HFFc6 (cell line): ENCODE measurements around the gene CHTF8. TPM values are rescaled to one million over a fixed set of nuclear protein-coding genes. Genes with fewer than 3 reads are reported as not detected.

Experiments used
- DNase-seq: peaks from one replicate; pipeline ENCODE4 v3.0.0-alpha.2; 2018
- H3K27ac Mint-ChIP-seq: 2 replicates; pipeline ENCODE4 v1.8.0; 2020; ENCODE audit warnings: mild to moderate bottlenecking, mixed read lengths
- H3K27me3 Mint-ChIP-seq: 2 replicates; pipeline ENCODE4 v1.8.0; 2021; ENCODE audit warnings: mild to moderate bottlenecking, moderate library complexity, mixed read lengths; ENCODE audit not compliant: insufficient read depth
- H3K36me3 Mint-ChIP-seq: 2 replicates; pipeline ENCODE4 v1.8.0; 2021; ENCODE audit warnings: low read depth, mixed read lengths
- H3K4me1 Mint-ChIP-seq: 2 replicates; pipeline ENCODE4 v1.8.0; 2020; ENCODE audit warnings: low read depth, mixed read lengths
- H3K4me3 Mint-ChIP-seq: 2 replicates; pipeline ENCODE4 v1.8.0; 2020; ENCODE audit warnings: mild to moderate bottlenecking, moderate library complexity, mixed read lengths
- H3K9me3 Mint-ChIP-seq: 2 replicates; pipeline ENCODE4 v1.8.0; 2020; ENCODE audit warnings: mild to moderate bottlenecking, mixed read lengths
- CTCF ChIP-seq: fragments of 200-600 bp; sonication (generic); IDR thresholded peaks from 2 replicates; pipeline ENCODE4 v1.5.0; 2021; ENCODE audit warnings: antibody characterized with exemption, mild to moderate bottlenecking
- total RNA-seq, 6 experiments: library from RNA; stranded (reverse); fragmentation: NEBNext Ultra II Directional; extraction: Animal tissue kit (Norgen Biotek cat#: 25700); gene quantifications; 2 replicates in 1 of 6; 3 replicates in 5 of 6; pipeline ENCODE4 v1.2.3, GENCODE V29; 2021

Gene CHTF8
- total RNA-seq, 6 experiments from 2014 or later: 103 to 149 (median 125) TPM

- peaks cover 22% of the 10 kb centered on the region for H3K4me1 Mint-ChIP-seq
- H3K27ac Mint-ChIP-seq: no peak overlapping the region
- no peaks in the 10 kb centered on the region for H3K9me3 Mint-ChIP-seq
- DNase-seq: no peak
- TF ChIP-seq CTCF: no peak
- H3K27me3 Mint-ChIP-seq: peaks cover 14% of the 10 kb centered on the region
- peaks cover 5% of the 10 kb centered on the region for H3K36me3 Mint-ChIP-seq
- H3K4me3 Mint-ChIP-seq: peak overlapping the region; percentile 73
These were observed 25.7 kb downstream of the CHTF8 start for GRCh38 chr16:69106491-69107315.

DNA sequence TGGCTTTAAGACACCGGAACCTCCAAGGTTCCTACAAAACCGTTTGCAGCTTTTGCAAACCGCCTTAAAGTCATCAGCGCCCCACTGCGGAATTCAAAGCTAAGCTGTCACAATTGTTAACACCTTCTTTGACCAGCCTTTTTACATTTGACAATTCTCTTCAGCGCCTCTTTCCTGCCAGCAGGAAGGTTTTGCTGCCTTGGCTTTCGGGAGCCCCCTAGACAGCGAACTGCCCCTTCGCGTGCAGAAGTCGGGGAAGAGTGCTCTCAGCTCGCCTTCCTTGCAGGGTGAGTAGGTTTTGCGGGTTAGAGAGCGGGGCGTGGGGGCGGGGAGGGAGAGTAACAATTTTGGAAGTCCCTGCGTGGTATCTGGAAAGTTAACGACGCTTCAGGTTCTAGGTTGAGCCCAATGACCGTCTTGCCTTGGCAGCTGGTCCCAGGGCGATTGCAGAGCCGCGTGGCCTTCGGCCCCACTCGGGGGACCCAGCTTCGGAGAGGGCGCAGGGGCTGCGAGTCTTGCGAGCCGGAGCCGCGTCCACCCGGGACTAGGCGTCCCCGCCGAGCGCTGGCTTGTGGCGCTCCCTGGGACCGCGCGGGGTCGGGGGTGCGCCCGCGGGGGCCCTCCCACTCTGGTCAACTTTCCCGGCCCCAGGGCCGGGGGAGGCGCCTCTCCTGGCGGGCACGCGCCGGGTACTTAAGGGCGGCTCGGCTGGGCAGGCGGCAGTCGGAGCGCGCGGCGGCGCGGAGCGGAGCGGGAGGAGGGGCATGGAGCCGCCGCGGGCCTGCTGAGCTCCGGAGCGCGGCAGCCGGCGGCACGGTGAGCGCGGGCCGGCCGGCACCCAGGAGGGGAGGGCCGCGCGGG is 26.7 kb downstream of the CHTF8 start, which contains the start of gene HAS3:
Gene HAS3 (plus strand): TSS at position 153 of the 861 bp plus-strand sequence. CDS start 3,743 bp downstream, outside the sequence.
- Mint-ChIP-seq H3K27ac (peak within 1 kb of the TSS; percentile 29; the same call in 1 of the 2 replicates), H3K27me3 (peaks cover 16% of the 10 kb centered on the region), H3K4me1 (peaks cover 25% of the 10 kb centered on the region), H3K36me3 (peaks cover 5% of the 10 kb centered on the region), H3K9me3 (no peaks in the 10 kb centered on the region), H3K4me3 (peak within 1 kb of the TSS; percentile 87)
- peak; percentile 28 for DNase-seq
- TF ChIP-seq CTCF: peak; percentile 44

- DNase-seq: no peak
- Mint-ChIP-seq H3K27ac (no peak overlapping the region), H3K9me3 (no peaks in the 10 kb centered on the region), H3K4me1 (peaks cover 16% of the 10 kb centered on the region), H3K36me3 (no peaks in the 10 kb centered on the region), H3K4me3 (no peak overlapping the region), H3K27me3 (peaks cover 5% of the 10 kb centered on the region)
- TF ChIP-seq CTCF: no peak
These were observed 32.2 kb downstream of the CHTF8 start for GRCh38 chr16:69100071-69100691.

DNA sequence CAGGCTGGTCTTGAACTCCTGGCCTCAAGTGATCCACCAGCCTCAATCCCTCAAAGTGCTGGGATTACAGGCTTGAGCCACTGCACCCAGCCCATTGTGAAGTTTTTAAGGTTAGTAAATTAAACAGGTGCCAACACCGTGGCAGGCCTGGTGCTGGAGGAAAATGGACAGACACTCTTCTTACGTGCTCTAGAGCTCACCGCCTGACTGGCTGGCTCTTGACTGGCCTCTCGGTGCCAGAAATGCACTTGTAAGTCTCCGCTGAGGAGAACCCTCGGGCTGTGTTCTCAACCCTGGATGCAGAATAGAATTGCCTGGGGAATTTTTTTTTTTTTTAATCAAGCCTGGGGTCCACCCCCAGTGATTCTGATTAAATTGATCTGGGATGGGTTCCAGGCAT is 37.2 kb downstream of the CHTF8 start:
- Mint-ChIP-seq H3K4me1 (no peaks in the 10 kb centered on the region), H3K4me3 (no peak overlapping the region), H3K36me3 (no peaks in the 10 kb centered on the region), H3K27ac (no peak overlapping the region), H3K27me3 (peaks cover 3% of the 10 kb centered on the region; the same call in 1 of the 2 replicates), H3K9me3 (no peaks in the 10 kb centered on the region)
- no peak for DNase-seq
- TF ChIP-seq CTCF: no peak

GRCh38 chr16:69094501-69094900 is 37.9 kb downstream of the CHTF8 start:
- H3K27ac Mint-ChIP-seq: no peak overlapping the region
- peaks cover 3% of the 10 kb centered on the region; the same call in 1 of the 2 replicates for H3K27me3 Mint-ChIP-seq
- H3K36me3 Mint-ChIP-seq: no peaks in the 10 kb centered on the region
- TF ChIP-seq CTCF: no peak
- no peak for DNase-seq
- H3K9me3 Mint-ChIP-seq: no peaks in the 10 kb centered on the region
- no peak overlapping the region for H3K4me3 Mint-ChIP-seq
- peaks cover under 1% of the 10 kb centered on the region; the same call in 1 of the 2 replicates for H3K4me1 Mint-ChIP-seq
